Stimulated activated CD8-positive, alpha-beta memory T cell treated with anti-CD3 and anti-CD28 coated beads, Interleukin-7, amount 100 ng/mL, for 48 hours (primary cell): ENCODE results near the gene MECP2.

Source experiments
- DNase-seq, 2 donors: peaks; one replicate each; pipeline ENCODE4 v3.0.0-alpha.2; 2020; ENCODE audit warnings: low read depth in 1 of 2; ENCODE audit errors: extremely low read depth in 1 of 2

The MECP2 gene

GRCh38 chrX:154039577-154039976 is 57.9 kb downstream of the MECP2 start:
- no peak for DNase-seq

GRCh38 chrX:154038656-154039055 is 58.9 kb downstream of the MECP2 start:
- no peak for DNase-seq

DNA sequence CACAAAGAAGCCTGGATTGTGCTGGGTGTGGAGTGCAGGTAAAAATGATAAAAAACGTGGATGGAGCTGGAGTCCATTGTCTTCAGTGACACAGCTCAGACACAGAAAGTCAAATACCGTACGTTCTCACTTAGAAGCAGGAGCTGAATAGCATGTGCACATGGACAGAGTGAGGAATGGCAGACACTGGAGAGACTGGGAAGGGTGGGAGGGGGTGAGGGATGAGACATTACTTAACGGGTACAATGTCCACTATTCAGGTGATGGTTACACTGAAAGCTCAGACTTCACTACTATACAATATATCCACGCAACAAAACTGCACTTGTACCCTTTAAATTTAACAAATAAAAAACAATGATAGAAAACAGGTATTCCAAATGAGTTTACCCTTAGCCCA is 59.8 kb downstream of the MECP2 start:
- no peak for DNase-seq

- DNase-seq = no peak
Measured at GRCh38 chrX:154036513-154036912, 61.0 kb downstream of the MECP2 start.

GRCh38 chrX:154033848-154034247 is 63.7 kb downstream of the MECP2 start:
- DNase-seq = no peak

- DNase-seq = no peak
Measured at GRCh38 chrX:154032653-154033052, 64.9 kb downstream of the MECP2 start.

DNA sequence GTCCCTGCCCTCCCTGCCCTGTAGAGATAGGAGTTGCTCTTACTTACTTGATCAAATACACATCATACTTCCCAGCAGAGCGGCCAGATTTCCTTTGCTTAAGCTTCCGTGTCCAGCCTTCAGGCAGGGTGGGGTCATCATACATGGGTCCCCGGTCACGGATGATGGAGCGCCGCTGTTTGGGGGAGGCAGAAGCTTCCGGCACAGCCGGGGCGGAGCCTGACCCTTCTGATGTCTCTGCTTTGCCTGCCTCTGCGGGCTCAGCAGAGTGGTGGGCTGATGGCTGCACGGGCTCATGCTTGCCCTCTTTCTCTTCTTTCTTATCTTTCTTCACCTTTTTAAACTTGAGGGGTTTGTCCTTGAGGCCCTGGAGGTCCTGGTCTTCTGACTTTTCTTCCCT is 65.4 kb downstream of the MECP2 start:
- DNase-seq = no peak

DNA sequence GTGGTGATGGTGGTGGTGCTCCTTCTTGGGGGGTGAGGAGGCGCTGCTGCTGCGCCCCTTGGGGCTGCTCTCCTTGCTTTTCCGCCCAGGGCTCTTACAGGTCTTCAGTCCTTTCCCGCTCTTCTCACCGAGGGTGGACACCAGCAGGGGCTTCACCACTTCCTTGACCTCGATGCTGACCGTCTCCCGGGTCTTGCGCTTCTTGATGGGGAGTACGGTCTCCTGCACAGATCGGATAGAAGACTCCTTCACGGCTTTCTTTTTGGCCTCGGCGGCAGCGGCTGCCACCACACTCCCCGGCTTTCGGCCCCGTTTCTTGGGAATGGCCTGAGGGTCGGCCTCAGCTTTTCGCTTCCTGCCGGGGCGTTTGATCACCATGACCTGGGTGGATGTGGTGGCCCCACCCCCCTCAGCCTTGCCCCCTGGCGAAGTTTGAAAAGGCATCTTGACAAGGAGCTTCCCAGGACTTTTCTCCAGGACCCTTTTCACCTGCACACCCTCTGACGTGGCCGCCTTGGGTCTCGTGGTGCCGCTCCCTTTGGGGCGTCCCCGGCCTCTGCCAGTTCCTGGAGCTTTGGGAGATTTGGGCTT is 66.7 kb downstream of the MECP2 start:
- no peak for DNase-seq

GRCh38 chrX:154030266-154030665 is 67.3 kb downstream of the MECP2 start:
- DNase-seq = no peak

DNA sequence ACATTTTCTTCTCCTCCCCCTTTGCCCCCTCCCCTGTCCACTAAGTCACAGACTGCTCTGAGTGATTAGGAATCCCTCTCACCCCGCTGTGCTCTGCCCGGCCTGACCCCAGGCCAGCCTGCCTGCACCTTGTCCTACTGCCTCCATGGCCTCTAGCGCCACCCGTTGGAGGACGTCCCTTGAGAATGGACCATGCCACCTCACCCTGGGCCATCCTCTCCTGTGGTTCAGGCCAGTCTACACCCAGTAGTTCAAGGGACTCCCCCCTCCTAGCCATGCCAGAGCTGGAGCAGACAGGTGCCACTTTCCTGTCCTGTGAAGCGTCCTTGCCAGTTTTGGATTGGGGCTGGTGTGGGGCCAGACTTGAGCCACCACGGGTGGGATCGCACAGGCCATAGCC is 68.1 kb downstream of the MECP2 start:
- DNase-seq = no peak

GRCh38 chrX:154028502-154029184 is 68.9 kb downstream of the MECP2 start:
- no peak for DNase-seq

GRCh38 chrX:154027986-154028385 is 69.5 kb downstream of the MECP2 start:
- no peak for DNase-seq

GRCh38 chrX:154027022-154027402 is 70.5 kb downstream of the MECP2 start:
- DNase-seq = no peak

- no peak for DNase-seq
Measured at GRCh38 chrX:154026136-154027021, 71.1 kb downstream of the MECP2 start.

DNA sequence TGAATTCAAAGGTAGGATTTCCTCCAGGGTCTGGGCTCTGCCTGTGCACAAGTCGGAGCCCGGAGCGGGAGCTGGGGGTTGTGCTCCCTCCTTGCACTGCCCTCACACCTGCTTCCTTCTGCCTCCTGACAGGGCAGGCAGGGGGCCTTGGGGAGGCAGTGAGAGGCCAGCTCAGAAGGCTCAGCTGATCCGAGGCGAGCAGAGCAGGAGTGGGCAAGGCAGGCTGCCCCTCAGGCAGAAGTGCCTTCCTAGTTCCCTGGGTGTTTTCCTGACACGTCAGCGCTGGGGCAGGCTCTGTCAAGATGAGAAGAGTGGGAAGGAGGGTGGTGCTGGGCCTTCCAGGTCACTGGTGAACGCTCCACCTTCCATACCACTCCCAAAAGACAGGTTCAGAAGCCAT is 72.3 kb downstream of the MECP2 start:
- DNase-seq = no peak

GRCh38 chrX:154024271-154024670 is 73.2 kb downstream of the MECP2 start:
- no peak for DNase-seq

- DNase-seq = no peak
Measured at GRCh38 chrX:154023276-154024000, 74.1 kb downstream of the MECP2 start.

GRCh38 chrX:154022108-154022507 is 75.4 kb downstream of the MECP2 start:
- DNase-seq = no peak

GRCh38 chrX:154021131-154021611 is 76.3 kb downstream of the MECP2 start:
- DNase-seq = peak in 1 of 2 donors; percentile 22

GRCh38 chrX:154020536-154021115 is 76.9 kb downstream of the MECP2 start:
- no peak for DNase-seq
